Upper lobe of left lung (tissue), 4 donors: Measurements from ENCODE around the gene MSTN.
"Not testable (repeated sequence)": the region's sequence is repeated elsewhere in the genome, so short reads cannot be mapped to it uniquely, and the experiment has no call there.

ENCODE experiments used
- CTCF ChIP-seq, 6 experiments: fragments of 450-650 bp in 4 of 6; fragments of 200-600 bp in 2 of 6; sonication (generic) in 2 of 6; IDR thresholded peaks; one replicate each; pipeline ENCODE4 v1.5.1; 2016 to 2019; ENCODE audit warnings: antibody characterized with exemption in 6 of 6
- EP300 ChIP-seq, 4 donors: sonication (generic); formaldehyde crosslinking; IDR thresholded peaks; one replicate each; pipeline ENCODE4 v1.5.1; 2017; ENCODE audit warnings: antibody characterized with exemption in 4 of 4, control low read depth in 2 of 4

GRCh38 chr2:190015969-190016368 lies 46.6 kb downstream of the MSTN start:
- TF ChIP-seq CTCF, EP300 (IDR thresholded peaks at IDR 0.05): not testable (repeated sequence)
